ENCODE data around the gene ZBTB7A.

Gene ZBTB7A

DNA sequence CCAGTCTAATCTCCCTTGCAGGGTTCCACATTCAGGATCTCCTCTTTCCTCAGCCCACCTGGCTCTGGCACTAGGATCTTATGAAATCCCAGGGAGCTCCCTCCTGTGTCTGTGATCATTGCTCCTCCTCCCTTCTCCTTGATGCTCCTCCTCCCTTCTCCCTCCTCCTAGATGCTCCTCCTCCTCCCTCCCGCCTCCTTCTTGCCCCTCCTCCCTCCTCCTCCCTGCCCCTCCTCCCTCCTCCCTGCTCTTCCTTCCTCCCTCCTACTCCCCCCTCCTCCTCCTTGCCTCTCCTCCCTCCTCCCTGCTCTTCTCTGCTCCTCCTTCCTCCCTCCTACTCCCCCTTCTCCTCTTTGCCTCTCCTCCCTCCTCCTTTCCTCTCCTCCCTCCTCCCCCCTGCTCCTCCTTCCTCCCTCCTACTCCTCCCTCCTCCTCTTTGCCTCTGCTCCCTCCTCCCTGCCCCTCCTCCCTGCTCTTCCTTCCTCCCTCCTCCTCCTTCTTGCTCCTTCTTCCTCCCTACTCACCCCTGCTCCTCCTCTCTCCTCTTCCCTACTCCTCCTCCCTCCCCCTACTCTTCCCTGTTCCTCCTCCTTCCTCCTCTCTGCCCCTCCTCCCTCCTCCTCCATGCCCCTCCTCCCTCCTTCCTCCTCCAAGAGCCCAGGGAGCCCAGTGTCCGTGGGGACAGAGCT is 14.9 kb upstream of the ZBTB7A start:
- H3K36me3 ChIP-seq (ENCODE audit: control insufficient read depth, insufficient read depth, low read length), result no peaks in the 10 kb centered on the region
- H3K9me3 ChIP-seq (ENCODE audit: control insufficient read depth, insufficient read depth, low read depth, low read length), result no peaks in the 10 kb centered on the region
- H3K27me3 ChIP-seq (ENCODE audit: control insufficient read depth, insufficient read depth, low read length), result no peaks in the 10 kb centered on the region
- H3K4me3 ChIP-seq (ENCODE audit: low read depth, low read length), result no peak overlapping the region
- H3K27ac ChIP-seq (ENCODE audit: low read depth, low read length), result no peak overlapping the region
- peaks cover 24% of the 10 kb centered on the region for H3K4me1 ChIP-seq (ENCODE audit: control insufficient read depth, insufficient read depth, low read length)
- H3K9ac ChIP-seq (ENCODE audit: low read length), result no peak overlapping the region

DNA sequence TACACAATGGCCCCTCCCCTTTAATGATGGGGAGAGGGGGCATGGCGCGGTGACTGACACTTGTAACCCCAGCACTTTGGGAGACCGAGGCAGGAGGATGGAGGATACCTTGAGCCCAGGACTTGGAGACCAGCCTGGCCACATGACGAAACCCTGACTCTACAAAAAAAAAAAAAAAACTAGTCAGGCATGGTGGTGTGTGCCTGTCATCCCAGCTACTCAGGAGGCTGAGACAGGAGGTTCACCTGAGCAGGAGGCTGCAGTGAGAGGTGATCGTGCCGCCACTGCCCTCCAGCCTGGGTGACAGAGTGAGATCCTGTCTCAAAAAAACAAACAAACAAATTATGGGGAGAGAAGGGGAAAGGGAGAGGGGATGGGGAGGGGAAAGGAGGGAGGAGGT is 13.8 kb upstream of the ZBTB7A start:
- Histone ChIP-seq H3K4me1 (ENCODE audit: control insufficient read depth, insufficient read depth, low read length) (peaks cover 24% of the 10 kb centered on the region), H3K36me3 (ENCODE audit: control insufficient read depth, insufficient read depth, low read length) (no peaks in the 10 kb centered on the region), H3K9ac (ENCODE audit: low read length) (no peak overlapping the region), H3K27ac (ENCODE audit: low read depth, low read length) (no peak overlapping the region), H3K4me3 (ENCODE audit: low read depth, low read length) (no peak overlapping the region), H3K27me3 (ENCODE audit: control insufficient read depth, insufficient read depth, low read length) (no peaks in the 10 kb centered on the region), H3K9me3 (ENCODE audit: control insufficient read depth, insufficient read depth, low read depth, low read length) (no peaks in the 10 kb centered on the region)

DNA sequence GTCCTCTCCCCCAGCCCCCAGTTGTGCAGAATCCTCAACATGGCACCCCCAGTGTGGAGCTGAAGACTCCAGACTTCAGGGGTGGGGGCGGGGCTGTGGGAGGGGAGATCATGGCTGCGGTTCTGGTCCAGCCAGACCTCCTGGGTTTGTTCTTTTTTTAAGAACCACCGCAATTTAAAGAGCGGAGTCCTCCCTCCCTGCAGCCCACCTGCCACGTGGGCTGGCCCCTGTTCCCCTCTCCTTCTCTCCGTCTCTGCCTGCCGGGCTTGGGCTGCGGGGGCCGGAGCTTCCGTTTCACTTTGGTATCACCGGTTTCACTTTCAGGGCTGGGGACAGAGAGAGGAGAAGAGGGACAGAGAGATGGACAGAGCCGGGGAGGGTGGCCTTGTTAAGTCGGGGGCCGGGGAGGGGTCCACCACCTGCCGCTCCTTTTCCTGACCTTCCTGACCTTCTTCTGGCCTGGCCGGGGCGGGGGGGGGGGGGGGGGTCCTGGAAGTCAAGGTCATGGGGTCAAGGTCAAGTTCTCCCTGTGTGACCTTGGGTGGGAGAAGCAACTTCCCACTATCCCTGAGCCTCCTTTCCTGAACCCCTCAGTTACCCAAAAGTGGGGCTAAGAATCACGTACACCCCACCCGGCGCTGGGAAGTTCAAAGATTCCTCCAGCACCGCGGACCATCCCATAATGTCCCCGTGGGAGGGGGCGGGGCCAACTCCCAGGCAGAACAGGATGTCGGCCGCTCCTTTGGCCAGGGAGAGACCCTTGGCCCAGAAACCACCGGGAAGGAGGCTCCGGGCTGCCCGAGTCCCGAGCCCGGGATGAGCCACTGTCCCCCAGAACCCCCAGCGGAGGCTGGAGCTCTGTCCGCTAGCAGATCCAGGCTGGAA is 11.3 kb upstream of the ZBTB7A start:
- H3K27ac ChIP-seq (ENCODE audit: low read depth, low read length), result peak overlapping the region; percentile 18; the same call in 1 of the 2 replicates
- no peaks in the 10 kb centered on the region for H3K9me3 ChIP-seq (ENCODE audit: control insufficient read depth, insufficient read depth, low read depth, low read length)
- no peaks in the 10 kb centered on the region for H3K27me3 ChIP-seq (ENCODE audit: control insufficient read depth, insufficient read depth, low read length)
- H3K36me3 ChIP-seq (ENCODE audit: control insufficient read depth, insufficient read depth, low read length), result no peaks in the 10 kb centered on the region
- H3K4me1 ChIP-seq (ENCODE audit: control insufficient read depth, insufficient read depth, low read length), result peaks cover 19% of the 10 kb centered on the region
- H3K4me3 ChIP-seq (ENCODE audit: low read depth, low read length), result no peak overlapping the region
- H3K9ac ChIP-seq (ENCODE audit: low read length), result peak overlapping the region; percentile 24

DNA sequence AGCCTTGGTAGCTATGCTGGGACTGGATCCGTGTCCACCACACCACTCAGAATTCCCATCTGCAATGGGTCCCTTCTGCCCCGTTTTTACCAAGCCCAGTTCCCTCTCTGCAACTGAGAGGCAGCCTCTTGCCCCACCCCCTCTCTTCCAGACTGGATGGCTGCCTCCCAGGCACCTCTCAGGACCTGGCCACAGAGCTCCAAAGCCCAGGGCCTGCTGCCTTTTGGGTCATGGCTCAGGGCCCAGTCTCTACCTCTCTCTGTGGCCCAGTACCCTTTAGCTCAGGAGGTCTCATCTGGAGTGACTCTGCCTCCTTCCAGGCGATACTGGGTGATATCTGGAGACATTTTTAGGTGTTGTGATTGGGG is 10.3 kb upstream of the ZBTB7A start:
- Histone ChIP-seq H3K4me1 (ENCODE audit: control insufficient read depth, insufficient read depth, low read length) (peaks cover 15% of the 10 kb centered on the region), H3K27me3 (ENCODE audit: control insufficient read depth, insufficient read depth, low read length) (no peaks in the 10 kb centered on the region), H3K9me3 (ENCODE audit: control insufficient read depth, insufficient read depth, low read depth, low read length) (no peaks in the 10 kb centered on the region), H3K27ac (ENCODE audit: low read depth, low read length) (no peak overlapping the region), H3K4me3 (ENCODE audit: low read depth, low read length) (no peak overlapping the region), H3K9ac (ENCODE audit: low read length) (peak overlapping the region; percentile 5), H3K36me3 (ENCODE audit: control insufficient read depth, insufficient read depth, low read length) (no peaks in the 10 kb centered on the region)

DNA sequence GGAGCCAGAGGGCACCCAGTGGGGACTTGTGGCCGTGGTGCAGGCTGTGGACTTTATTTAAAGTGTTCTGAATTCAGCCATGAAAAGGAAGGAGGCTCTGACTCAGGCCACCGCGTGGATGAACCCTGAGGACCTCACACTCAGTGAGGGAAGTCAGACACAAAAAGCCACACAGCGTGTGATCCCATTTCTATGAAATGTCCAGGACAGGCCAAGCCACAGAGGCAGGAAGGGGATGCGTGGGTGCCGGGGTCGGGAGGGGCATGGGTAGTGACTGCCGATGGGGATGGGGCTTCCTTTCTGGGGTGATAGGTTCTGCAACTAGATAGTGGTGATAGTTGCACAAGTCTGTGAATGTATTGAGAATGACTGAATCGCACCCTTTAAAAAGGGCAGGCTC is 8.7 kb upstream of the ZBTB7A start:
- Histone ChIP-seq H3K27ac (ENCODE audit: low read depth, low read length) (no peak overlapping the region), H3K9ac (ENCODE audit: low read length) (no peak overlapping the region), H3K4me3 (ENCODE audit: low read depth, low read length) (no peak overlapping the region), H3K4me1 (ENCODE audit: control insufficient read depth, insufficient read depth, low read length) (peaks cover 14% of the 10 kb centered on the region), H3K36me3 (ENCODE audit: control insufficient read depth, insufficient read depth, low read length) (no peaks in the 10 kb centered on the region), H3K9me3 (ENCODE audit: control insufficient read depth, insufficient read depth, low read depth, low read length) (no peaks in the 10 kb centered on the region), H3K27me3 (ENCODE audit: control insufficient read depth, insufficient read depth, low read length) (no peaks in the 10 kb centered on the region)

DNA sequence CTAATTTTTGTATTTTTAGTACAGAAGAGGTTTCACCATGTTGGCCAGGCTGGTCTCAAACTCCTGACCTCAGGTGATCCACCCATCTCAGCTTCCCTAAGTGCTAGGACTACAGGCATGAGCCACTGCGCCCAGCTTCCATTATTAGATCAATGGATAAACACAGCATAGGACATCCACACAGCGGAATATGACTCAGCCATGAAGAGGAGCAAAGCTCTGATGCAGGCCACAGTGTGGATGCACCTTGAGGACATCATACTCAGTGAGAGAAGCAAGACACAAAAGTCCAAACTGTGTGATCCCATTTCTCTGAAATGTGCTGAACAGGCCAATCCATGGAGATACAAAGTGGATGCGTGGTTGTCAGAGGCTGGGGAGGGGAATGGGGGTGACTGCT is 4.9 kb upstream of the ZBTB7A start:
- Histone ChIP-seq H3K9ac (ENCODE audit: low read length) (no peak overlapping the region), H3K4me1 (ENCODE audit: control insufficient read depth, insufficient read depth, low read length) (no peaks in the 10 kb centered on the region; the same call in 1 of the 2 replicates), H3K27ac (ENCODE audit: low read depth, low read length) (no peak overlapping the region), H3K4me3 (ENCODE audit: low read depth, low read length) (no peak overlapping the region), H3K9me3 (ENCODE audit: control insufficient read depth, insufficient read depth, low read depth, low read length) (no peaks in the 10 kb centered on the region), H3K27me3 (ENCODE audit: control insufficient read depth, insufficient read depth, low read length) (peaks cover 22% of the 10 kb centered on the region), H3K36me3 (ENCODE audit: control insufficient read depth, insufficient read depth, low read length) (no peaks in the 10 kb centered on the region)

DNA sequence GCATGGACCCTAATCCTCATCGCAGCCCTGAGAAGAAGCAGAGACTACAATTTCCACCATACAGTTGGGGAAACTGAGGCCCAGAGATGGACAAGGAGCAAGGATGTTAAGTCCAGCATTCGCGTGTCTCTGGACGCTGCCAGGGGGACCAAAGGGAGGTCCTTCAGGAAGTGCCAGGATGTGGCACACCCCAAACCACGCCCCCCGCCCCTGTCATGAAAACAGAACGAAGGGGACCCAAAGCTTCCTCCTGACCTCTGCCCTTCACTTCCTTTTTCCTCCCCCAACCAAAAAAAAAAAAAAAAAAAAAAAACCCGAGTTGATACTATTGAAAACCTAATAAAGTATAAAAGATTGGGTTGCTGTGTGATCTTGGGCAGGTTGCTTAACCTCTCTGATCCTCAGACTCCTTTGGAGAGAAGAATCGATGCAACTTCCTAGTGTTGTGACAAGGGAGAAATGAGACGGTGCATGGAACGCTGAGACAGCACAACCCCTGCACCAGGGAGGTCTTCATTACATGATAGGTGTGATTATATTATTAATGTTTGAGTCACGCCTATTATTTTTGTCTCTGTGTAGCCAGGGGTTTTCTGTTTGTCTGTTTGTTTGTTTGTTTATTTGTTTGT is 2.7 kb upstream of the ZBTB7A start:
- Histone ChIP-seq H3K9ac (ENCODE audit: low read length) (no peak overlapping the region), H3K4me1 (ENCODE audit: control insufficient read depth, insufficient read depth, low read length) (no peaks in the 10 kb centered on the region; the same call in 1 of the 2 replicates), H3K36me3 (ENCODE audit: control insufficient read depth, insufficient read depth, low read length) (no peaks in the 10 kb centered on the region), H3K4me3 (ENCODE audit: low read depth, low read length) (no peak overlapping the region; the same call in 1 of the 2 replicates), H3K27me3 (ENCODE audit: control insufficient read depth, insufficient read depth, low read length) (peaks cover 22% of the 10 kb centered on the region), H3K27ac (ENCODE audit: low read depth, low read length) (no peak overlapping the region), H3K9me3 (ENCODE audit: control insufficient read depth, insufficient read depth, low read depth, low read length) (no peaks in the 10 kb centered on the region)

DNA sequence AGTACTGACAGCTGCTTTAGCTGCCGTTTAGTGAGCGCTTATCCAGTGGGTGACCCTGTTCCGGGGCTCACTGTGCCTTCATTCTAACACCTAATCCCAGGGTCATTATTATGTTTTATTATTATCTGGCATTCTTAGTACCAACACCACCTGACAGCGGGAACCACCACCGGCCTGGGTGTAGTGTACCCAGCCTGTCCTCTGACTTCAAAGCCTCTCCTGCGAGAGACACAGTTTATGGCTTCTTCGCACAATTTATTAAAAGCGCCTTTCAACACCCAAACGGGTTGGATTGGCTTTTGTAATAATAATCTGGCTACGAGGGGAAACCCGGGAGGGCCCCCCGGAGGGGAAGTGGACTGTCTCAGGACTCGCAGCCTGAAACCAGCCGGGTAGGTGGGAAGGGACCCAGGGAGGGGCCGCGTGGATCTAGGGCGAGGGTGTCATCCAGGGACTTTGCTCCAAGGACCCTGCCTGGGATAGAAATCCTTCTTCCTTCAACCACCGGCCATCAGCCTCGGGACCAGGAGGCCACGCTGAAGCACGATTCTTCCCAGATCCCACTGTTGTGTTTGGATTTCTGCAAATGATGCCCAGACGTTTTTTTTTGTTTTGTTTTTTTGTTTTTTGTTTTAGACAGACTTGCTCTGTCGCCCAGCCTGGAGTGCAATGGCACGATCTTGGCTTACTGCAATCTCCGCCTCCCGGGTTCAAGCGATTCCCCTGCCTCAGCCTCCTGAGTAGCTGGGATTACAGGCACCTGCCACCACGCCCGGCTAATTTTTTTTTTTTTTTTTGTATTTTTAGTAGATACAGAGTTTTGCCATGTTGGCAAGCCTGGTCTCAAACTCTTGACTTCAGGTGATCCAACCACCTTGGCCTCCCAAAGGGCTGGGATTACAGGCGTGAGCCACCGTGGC is 1.6 kb upstream of the ZBTB7A start:
- H3K9ac ChIP-seq (ENCODE audit: low read length), result no peak overlapping the region
- H3K4me3 ChIP-seq (ENCODE audit: low read depth, low read length), result peak overlapping the region; percentile 47
- H3K27me3 ChIP-seq (ENCODE audit: control insufficient read depth, insufficient read depth, low read length), result peaks cover 22% of the 10 kb centered on the region
- peaks cover 3% of the 10 kb centered on the region; the same call in 1 of the 2 replicates for H3K36me3 ChIP-seq (ENCODE audit: control insufficient read depth, insufficient read depth, low read length)
- H3K4me1 ChIP-seq (ENCODE audit: control insufficient read depth, insufficient read depth, low read length), result peaks cover 4% of the 10 kb centered on the region
- no peaks in the 10 kb centered on the region for H3K9me3 ChIP-seq (ENCODE audit: control insufficient read depth, insufficient read depth, low read depth, low read length)
- H3K27ac ChIP-seq (ENCODE audit: low read depth, low read length), result no peak overlapping the region

DNA sequence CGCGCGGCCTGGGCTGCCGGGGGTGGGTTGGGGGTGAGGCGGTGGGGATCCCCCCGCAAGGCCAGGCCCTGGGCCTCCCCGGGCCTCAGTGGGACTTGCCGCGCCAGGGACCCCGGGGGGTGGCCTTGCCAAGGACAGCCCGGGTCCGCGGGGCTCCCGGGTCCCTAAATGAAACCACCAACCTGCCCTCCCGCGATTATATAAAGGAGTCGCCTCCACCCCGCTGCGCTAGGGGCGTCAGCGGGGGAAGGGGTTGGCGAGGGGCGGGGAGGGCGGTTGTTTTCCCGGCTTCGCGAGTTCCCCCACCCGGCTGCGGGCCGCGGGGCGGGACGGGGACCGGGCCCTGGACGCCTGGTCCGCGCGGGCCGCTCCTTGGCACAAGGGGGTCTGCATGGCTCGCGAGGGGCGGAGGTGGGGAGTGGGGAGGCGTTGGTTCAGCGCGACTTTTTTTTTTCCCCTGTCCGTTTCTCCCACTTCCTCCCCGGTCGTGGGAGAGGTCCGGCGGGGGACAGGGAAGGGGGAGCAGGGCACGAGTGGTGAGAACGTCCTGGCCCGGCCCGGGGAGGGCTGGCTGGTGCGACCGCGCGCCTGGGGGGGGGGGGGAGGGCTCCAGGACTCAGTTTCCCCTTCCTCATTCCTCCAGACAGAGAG is 822 bp upstream of the ZBTB7A start:
- Histone ChIP-seq H3K9me3 (ENCODE audit: control insufficient read depth, insufficient read depth, low read depth, low read length) (no peaks in the 10 kb centered on the region), H3K9ac (ENCODE audit: low read length) (no peak overlapping the region), H3K27ac (ENCODE audit: low read depth, low read length) (no peak overlapping the region), H3K36me3 (ENCODE audit: control insufficient read depth, insufficient read depth, low read length) (peaks cover 10% of the 10 kb centered on the region), H3K4me3 (ENCODE audit: low read depth, low read length) (peak overlapping the region; percentile 47), H3K4me1 (ENCODE audit: control insufficient read depth, insufficient read depth, low read length) (peaks cover 12% of the 10 kb centered on the region), H3K27me3 (ENCODE audit: control insufficient read depth, insufficient read depth, low read length) (peaks cover 22% of the 10 kb centered on the region)

DNA sequence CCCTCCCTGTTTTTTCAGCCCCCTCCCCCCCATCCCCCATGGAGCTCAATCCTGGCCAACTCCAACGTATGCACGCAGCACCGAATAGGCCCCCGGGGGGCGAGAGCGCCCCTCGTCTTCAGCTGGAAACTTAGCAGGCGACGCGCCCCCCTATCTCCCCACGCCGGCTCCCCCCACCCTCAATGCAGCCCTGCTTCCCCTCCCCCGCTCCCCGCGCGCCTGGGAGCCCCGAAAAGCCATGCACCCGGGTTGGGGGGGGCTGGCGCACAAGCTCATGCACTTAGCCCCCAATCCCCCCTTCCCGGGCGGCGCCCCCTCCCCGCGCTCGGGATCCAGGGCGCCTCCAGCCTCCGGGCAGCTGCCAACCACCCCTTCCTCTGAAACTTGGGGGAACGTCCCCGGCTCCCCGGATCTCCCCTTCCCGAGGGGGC is 508 bp downstream of the ZBTB7A start:
- Histone ChIP-seq H3K4me1 (ENCODE audit: control insufficient read depth, insufficient read depth, low read length) (peaks cover 25% of the 10 kb centered on the region), H3K27ac (ENCODE audit: low read depth, low read length) (0 out of 2 replicates have a peak overlapping the region, but pooled peaks have one; percentile 53), H3K27me3 (ENCODE audit: control insufficient read depth, insufficient read depth, low read length) (peaks cover 22% of the 10 kb centered on the region), H3K4me3 (ENCODE audit: low read depth, low read length) (peak overlapping the region; percentile 61), H3K36me3 (ENCODE audit: control insufficient read depth, insufficient read depth, low read length) (peaks cover 10% of the 10 kb centered on the region), H3K9me3 (ENCODE audit: control insufficient read depth, insufficient read depth, low read depth, low read length) (no peaks in the 10 kb centered on the region), H3K9ac (ENCODE audit: low read length) (no peak overlapping the region)

Data from HUES6 (cell line).